Activated naive CD4-positive, alpha-beta T cell treated with anti-CD3 and anti-CD28 coated beads, Interleukin-2, amount 50 U/mL, for 72 hours (primary cell): Measurements from ENCODE around the gene SLC39A3. TPM values are rescaled to one million over a fixed set of nuclear protein-coding genes. Genes with fewer than 3 reads are reported as not detected.
"Not testable (repeated sequence)": the region's sequence is repeated elsewhere in the genome, so short reads cannot be mapped to it uniquely, and the experiment has no call there.

ENCODE experiments used
- ATAC-seq, 2 donors: fragments of 150-1000 bp; cut with Tn5 transposase; 2 replicates each; pipeline ENCODE4 v1.10.0; 2021; ENCODE audit warnings: mild to moderate bottlenecking in 2 of 2, moderate library complexity in 2 of 2
- DNase-seq, 2 donors: peaks; one replicate each; pipeline ENCODE4 v3.0.0; 2021 to 2022; ENCODE audit warnings: low spot score in 2 of 2
- H3K27ac Mint-ChIP-seq, 2 donors: one replicate each; pipeline ENCODE4 v1.8.0; 2022; ENCODE audit warnings: mild to moderate bottlenecking in 2 of 2, mixed read lengths in 2 of 2
- H3K36me3 Mint-ChIP-seq, 2 donors: one replicate each; pipeline ENCODE4 v1.8.0; 2022; ENCODE audit warnings: mixed read lengths in 2 of 2
- H3K9me3 Mint-ChIP-seq, 2 donors: one replicate each; pipeline ENCODE4 v1.8.0; 2022; ENCODE audit warnings: mixed read lengths in 2 of 2
- total RNA-seq, 2 donors: library from RNA; stranded (reverse); gene quantifications; one replicate each; pipeline ENCODE4 v1.2.3, GENCODE V29; 2022

The SLC39A3 gene
- total RNA-seq, 2 donors from 2014 or later, result 24.8 to 27.3 TPM

GRCh38 chr19:2720777-2721569, 18.8 kb downstream of the SLC39A3 start, which contains the start of gene DIRAS1:
Gene DIRAS1, minus strand, starts transcription at chr19:2721372. Its CDS starts 3,566 bp downstream, at chr19:2717806.
- H3K9me3 Mint-ChIP-seq, result peaks cover 0 to under 1% of the 10 kb centered on the region in 2 donors
- peaks cover 0 to under 1% of the 10 kb centered on the region in 2 donors for H3K36me3 Mint-ChIP-seq
- DNase-seq, result no peak
- peak in 1 of 2 donors; percentile 52 for ATAC-seq
- no peak within 1 kb of the TSS for H3K27ac Mint-ChIP-seq

DNA sequence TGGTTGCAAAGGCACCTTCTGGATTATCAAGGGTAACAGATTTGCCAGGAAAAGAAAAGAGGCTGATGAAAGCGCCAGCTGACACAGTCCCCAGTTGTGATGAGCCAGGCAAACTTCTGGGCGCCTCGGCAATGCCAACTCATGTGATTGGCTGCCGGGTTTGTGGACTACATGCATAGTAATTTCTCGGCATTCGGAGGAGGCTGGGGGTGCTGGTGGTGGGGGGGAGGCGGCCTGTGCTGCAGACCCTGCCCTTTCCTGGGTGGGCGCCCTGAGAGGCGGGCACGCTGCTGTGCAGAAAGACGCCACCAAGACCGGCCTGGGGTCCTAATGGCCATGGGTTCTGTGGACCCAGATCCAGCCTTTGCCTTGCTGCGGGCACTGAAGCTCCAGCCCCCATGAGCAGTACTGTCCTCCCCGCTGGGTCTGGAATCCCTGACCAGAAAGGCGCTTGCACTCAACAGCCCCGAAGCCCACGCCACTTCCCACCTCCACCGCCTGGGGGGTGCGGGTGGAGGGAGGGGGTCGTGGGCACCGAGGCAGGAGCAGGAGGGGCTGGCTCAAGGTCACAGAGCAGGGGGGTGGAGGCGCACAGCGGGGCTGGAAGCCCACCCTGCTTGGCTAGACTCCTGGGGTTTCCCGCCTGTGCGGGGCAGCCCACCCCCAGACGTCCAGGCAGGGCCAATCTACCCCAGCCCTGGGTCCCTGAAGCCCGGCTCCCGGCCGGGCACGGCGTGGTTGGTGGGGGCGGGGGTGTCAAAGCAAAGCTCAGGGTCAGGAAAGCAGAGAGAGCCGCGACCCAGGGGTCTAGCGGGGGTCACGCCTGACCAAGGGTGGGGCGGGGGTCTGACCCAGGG, 19.7 kb downstream of the SLC39A3 start:
- H3K9me3 Mint-ChIP-seq, result peaks cover 5 to 7% of the 10 kb centered on the region in 2 donors
- no peak overlapping the region for H3K27ac Mint-ChIP-seq
- ATAC-seq, result no peak
- no peak for DNase-seq
- peaks cover 0 to 9% of the 10 kb centered on the region in 2 donors for H3K36me3 Mint-ChIP-seq

- ATAC-seq (no peak), DNase-seq (no peak)
- H3K36me3 Mint-ChIP-seq, result peaks cover 0 to 12% of the 10 kb centered on the region in 2 donors
- peaks cover 8 to 10% of the 10 kb centered on the region in 2 donors for H3K9me3 Mint-ChIP-seq
- H3K27ac Mint-ChIP-seq, result no peak overlapping the region
Observed at GRCh38 chr19:2719232-2719735, 20.5 kb downstream of the SLC39A3 start.

- DNase-seq, result no peak
- Mint-ChIP-seq H3K36me3 (peaks cover 0 to 12% of the 10 kb centered on the region in 2 donors), H3K27ac (no peak overlapping the region), H3K9me3 (peaks cover 8 to 10% of the 10 kb centered on the region in 2 donors)
- no peak for ATAC-seq
Observed at GRCh38 chr19:2717638-2718541, 21.9 kb downstream of the SLC39A3 start.

GRCh38 chr19:2716722-2717637, 22.8 kb downstream of the SLC39A3 start:
- Mint-ChIP-seq H3K27ac (no peak overlapping the region), H3K36me3 (peaks cover 0 to 12% of the 10 kb centered on the region in 2 donors), H3K9me3 (peaks cover 8 to 10% of the 10 kb centered on the region in 2 donors)
- DNase-seq (no peak), ATAC-seq (no peak)

- Mint-ChIP-seq H3K9me3 (peaks cover 8 to 10% of the 10 kb centered on the region in 2 donors), H3K27ac (no peak overlapping the region), H3K36me3 (peaks cover 0 to 12% of the 10 kb centered on the region in 2 donors)
- no peak for DNase-seq
- no peak for ATAC-seq
Observed at GRCh38 chr19:2716275-2716650, 23.6 kb downstream of the SLC39A3 start.

- Mint-ChIP-seq H3K27ac (no peak overlapping the region), H3K36me3 (peaks cover 0 to 12% of the 10 kb centered on the region in 2 donors), H3K9me3 (peaks cover 8 to 10% of the 10 kb centered on the region in 2 donors)
- no peak for DNase-seq
- ATAC-seq, result no peak
Observed at GRCh38 chr19:2715470-2716274, 24.1 kb downstream of the SLC39A3 start.

GRCh38 chr19:2714531-2715269, 25.1 kb downstream of the SLC39A3 start:
- Mint-ChIP-seq H3K27ac (no peak overlapping the region), H3K36me3 (peaks cover 0 to 12% of the 10 kb centered on the region in 2 donors), H3K9me3 (peaks cover 8 to 10% of the 10 kb centered on the region in 2 donors)
- ATAC-seq (no peak), DNase-seq (no peak)

- not testable (repeated sequence) for DNase-seq, H3K9me3 Mint-ChIP-seq, ATAC-seq, H3K27ac Mint-ChIP-seq
- peaks cover 0 to 12% of the 10 kb centered on the region in 2 donors for H3K36me3 Mint-ChIP-seq
Observed at GRCh38 chr19:2714102-2714501, 25.7 kb downstream of the SLC39A3 start.

DNA sequence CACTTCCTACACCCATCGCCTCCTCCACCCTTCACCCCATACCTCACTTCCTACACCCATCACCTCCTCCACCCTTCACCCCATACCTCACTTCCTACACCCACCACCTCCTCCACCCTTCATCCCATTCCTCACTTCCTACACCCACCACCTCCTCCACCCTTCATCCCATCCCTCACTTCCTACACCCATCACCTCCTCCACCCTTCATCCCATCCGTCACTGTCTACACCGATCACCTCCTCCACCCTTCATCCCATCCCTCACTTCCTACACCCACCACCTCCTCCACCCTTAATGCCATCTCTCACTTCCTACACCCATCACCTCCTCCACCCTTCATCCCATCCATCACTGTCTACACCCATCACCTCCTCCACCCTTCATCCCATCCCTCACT, 26.6 kb downstream of the SLC39A3 start:
- peaks cover 0 to 12% of the 10 kb centered on the region in 2 donors for H3K36me3 Mint-ChIP-seq
- DNase-seq, ATAC-seq, H3K27ac Mint-ChIP-seq, H3K9me3 Mint-ChIP-seq: not testable (repeated sequence)

DNA sequence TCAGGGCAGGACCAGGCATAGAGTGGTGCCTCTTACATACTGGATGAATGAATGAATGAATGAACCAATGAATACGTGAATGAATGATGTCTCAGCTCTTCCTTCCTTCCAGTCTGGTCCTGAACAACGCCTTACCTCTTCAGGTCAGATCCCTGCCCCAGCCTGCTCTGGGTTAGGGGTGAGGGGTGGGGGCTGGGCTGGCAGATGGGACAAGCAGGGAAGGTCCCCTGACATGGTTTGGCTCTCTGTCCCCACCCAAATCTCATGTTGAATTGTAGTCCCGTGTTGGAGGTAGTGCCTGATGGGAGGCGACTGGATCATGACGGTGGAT, 28.0 kb downstream of the SLC39A3 start:
- Mint-ChIP-seq H3K36me3 (peaks cover 0 to 12% of the 10 kb centered on the region in 2 donors), H3K9me3 (peaks cover 8 to 10% of the 10 kb centered on the region in 2 donors), H3K27ac (no peak overlapping the region)
- no peak for DNase-seq
- ATAC-seq, result no peak

DNA sequence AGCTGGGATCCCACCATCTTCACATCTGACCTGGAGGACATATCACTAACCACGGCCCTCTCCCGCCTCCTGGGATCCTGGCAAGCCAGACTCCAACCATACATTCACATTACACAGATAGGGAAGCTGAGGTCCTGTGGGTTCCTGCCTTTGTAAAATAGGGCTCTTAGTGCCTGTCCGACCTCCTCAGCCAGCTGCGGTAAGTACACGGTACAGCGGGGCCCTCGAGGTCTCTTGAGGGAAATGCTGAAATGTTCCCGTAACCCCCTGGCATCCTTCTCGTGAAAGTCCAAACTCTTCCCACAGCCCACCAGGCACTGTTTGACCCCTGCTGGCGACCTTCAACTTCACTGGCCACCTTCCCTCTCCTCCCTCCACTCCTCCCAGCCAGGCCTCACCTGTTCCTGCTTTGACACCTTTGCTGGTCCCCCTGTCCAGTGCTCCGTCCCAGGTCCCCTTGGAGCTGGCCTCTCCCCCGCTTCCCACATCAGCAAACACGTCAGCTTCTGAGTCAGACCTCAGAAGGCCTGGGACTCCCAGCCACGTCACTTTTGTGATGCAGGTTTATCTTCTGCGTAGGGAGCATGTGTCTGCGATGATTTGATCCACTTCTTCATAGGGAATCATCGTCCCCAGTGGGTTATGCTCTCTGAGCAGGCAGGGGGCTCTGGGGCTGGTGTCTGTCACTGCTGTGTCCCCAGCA, 28.5 kb downstream of the SLC39A3 start:
- DNase-seq (no peak), ATAC-seq (no peak)
- Mint-ChIP-seq H3K36me3 (peaks cover 0 to 12% of the 10 kb centered on the region in 2 donors), H3K27ac (no peak overlapping the region), H3K9me3 (peaks cover 8 to 10% of the 10 kb centered on the region in 2 donors)

- ATAC-seq, result no peak
- no peak for DNase-seq
- Mint-ChIP-seq H3K36me3 (no peaks in the 10 kb centered on the region), H3K27ac (no peak overlapping the region), H3K9me3 (no peaks in the 10 kb centered on the region)
Observed at GRCh38 chr19:2706251-2706650, 33.6 kb downstream of the SLC39A3 start.
